Naive B cell (primary cell): ENCODE measurements around the gene AKNA. TPM values are rescaled to one million over a fixed set of nuclear protein-coding genes. Genes with fewer than 3 reads are reported as not detected.

Experiments used
- ATAC-seq, 2 donors: fragments of 150-1000 bp; cut with Tn5 transposase; 2 replicates each; pipeline ENCODE4 v1.10.0; 2021; ENCODE audit warnings: low read depth in 2 of 2, mild to moderate bottlenecking in 2 of 2, moderate library complexity in 2 of 2
- DNase-seq: peaks from one replicate; pipeline ENCODE4 v3.0.0; 2022
- H3K27ac Mint-ChIP-seq, 6 donors: one replicate each; pipeline ENCODE4 v1.8.0; 2020 to 2022; ENCODE audit warnings: mild to moderate bottlenecking in 6 of 6, mixed read lengths in 6 of 6, moderate library complexity in 5 of 6, inconsistent platforms in 2 of 6
- H3K27me3 Mint-ChIP-seq, 3 donors: one replicate each; pipeline ENCODE4 v1.8.0; 2021 to 2022; ENCODE audit warnings: mixed read lengths in 3 of 3, mild to moderate bottlenecking in 1 of 3
- H3K36me3 Mint-ChIP-seq, 2 donors: one replicate each; pipeline ENCODE4 v1.8.0; 2020 to 2022; ENCODE audit warnings: mixed read lengths in 2 of 2, inconsistent platforms in 1 of 2, mild to moderate bottlenecking in 1 of 2
- H3K4me1 Mint-ChIP-seq, 3 donors: one replicate each; pipeline ENCODE4 v1.8.0; 2020 to 2022; ENCODE audit warnings: mixed read lengths in 3 of 3, inconsistent platforms in 1 of 3, mild to moderate bottlenecking in 1 of 3, moderate library complexity in 1 of 3
- H3K4me3 Mint-ChIP-seq, 8 donors: one replicate each; pipeline ENCODE4 v1.8.0; 2020 to 2022; ENCODE audit warnings: mild to moderate bottlenecking in 8 of 8, mixed read lengths in 8 of 8, moderate library complexity in 8 of 8, inconsistent platforms in 2 of 8
- H3K9me3 Mint-ChIP-seq, 7 donors: one replicate each; pipeline ENCODE4 v1.8.0; 2020 to 2022; ENCODE audit warnings: mixed read lengths in 7 of 7, mild to moderate bottlenecking in 5 of 7, inconsistent platforms in 2 of 7, moderate library complexity in 1 of 7
- polyA plus RNA-seq, 6 donors: library from polyadenylated mRNA; unstranded; fragments of 300-500 nt; fragmentation: Illumina TruSeq; gene quantifications; one replicate each; pipeline ENCODE4 v1.2.3, GENCODE V29; 2021; ENCODE audit warnings: low read depth in 6 of 6

The AKNA gene, protein sequence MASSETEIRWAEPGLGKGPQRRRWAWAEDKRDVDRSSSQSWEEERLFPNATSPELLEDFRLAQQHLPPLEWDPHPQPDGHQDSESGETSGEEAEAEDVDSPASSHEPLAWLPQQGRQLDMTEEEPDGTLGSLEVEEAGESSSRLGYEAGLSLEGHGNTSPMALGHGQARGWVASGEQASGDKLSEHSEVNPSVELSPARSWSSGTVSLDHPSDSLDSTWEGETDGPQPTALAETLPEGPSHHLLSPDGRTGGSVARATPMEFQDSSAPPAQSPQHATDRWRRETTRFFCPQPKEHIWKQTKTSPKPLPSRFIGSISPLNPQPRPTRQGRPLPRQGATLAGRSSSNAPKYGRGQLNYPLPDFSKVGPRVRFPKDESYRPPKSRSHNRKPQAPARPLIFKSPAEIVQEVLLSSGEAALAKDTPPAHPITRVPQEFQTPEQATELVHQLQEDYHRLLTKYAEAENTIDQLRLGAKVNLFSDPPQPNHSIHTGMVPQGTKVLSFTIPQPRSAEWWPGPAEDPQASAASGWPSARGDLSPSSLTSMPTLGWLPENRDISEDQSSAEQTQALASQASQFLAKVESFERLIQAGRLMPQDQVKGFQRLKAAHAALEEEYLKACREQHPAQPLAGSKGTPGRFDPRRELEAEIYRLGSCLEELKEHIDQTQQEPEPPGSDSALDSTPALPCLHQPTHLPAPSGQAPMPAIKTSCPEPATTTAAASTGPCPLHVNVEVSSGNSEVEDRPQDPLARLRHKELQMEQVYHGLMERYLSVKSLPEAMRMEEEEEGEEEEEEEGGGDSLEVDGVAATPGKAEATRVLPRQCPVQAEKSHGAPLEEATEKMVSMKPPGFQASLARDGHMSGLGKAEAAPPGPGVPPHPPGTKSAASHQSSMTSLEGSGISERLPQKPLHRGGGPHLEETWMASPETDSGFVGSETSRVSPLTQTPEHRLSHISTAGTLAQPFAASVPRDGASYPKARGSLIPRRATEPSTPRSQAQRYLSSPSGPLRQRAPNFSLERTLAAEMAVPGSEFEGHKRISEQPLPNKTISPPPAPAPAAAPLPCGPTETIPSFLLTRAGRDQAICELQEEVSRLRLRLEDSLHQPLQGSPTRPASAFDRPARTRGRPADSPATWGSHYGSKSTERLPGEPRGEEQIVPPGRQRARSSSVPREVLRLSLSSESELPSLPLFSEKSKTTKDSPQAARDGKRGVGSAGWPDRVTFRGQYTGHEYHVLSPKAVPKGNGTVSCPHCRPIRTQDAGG (N-terminal part only)
- 10 to 100 TPM in 5 of 6 donors, under 1 TPM in 1; 0.78 to 34.1 (median 13.7) TPM for polyA plus RNA-seq

GRCh38 chr9:114387680-114388356 lies at the start of gene AKNA:
Gene AKNA, minus strand, starts transcription at chr9:114387982. Its CDS starts 6,649 bp downstream, at chr9:114381333.
- Mint-ChIP-seq H3K27ac (peak within 1 kb of the TSS; percentile 79 to 99 (median 98)), H3K4me1 (peaks cover 81 to 86% (median 86%) of the 10 kb centered on the region in 3 donors), H3K36me3 (peaks cover 8 to 13% of the 10 kb centered on the region in 2 donors), H3K4me3 (peak within 1 kb of the TSS; percentile 95 to 99 (median 97)), H3K9me3 (no peaks in the 10 kb centered on the region), H3K27me3 (no peaks in the 10 kb centered on the region)
- DNase-seq (peak; percentile 75), ATAC-seq (peak; percentile 32 to 37)

- Mint-ChIP-seq H3K36me3 (no peaks in the 10 kb centered on the region), H3K4me1 (peaks cover 0 to 2% (median 0%) of the 10 kb centered on the region in 3 donors), H3K27ac (peak overlapping the region in 1 of 6 donors; percentile 53), H3K9me3 (no peaks in the 10 kb centered on the region), H3K27me3 (no peaks in the 10 kb centered on the region), H3K4me3 (no peak overlapping the region)
- no peak for DNase-seq
- ATAC-seq: no peak
These were observed 49.7 kb upstream of the AKNA start for GRCh38 chr9:114437401-114437893.

DNA sequence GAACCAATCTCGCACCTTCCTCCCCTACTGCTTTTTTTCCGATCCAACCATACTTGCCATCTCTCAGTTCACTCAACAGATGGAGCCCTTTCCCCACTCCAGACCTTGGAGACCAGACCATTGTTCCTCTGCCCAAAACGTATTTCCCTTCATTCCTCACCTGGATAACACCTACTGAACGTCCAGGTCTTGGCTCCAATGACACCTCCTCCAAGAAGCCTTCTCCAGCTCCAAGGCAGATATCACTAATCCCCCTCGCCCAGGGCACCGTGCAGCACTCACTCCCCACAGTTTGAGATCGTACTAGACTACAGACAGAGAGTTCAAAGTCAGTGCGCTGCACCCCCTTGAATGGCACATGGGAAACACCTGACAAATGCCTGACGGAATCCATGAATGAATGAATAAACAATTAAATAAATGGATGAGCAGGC lies 47.1 kb upstream of the AKNA start:
- no peak overlapping the region for H3K4me3 Mint-ChIP-seq
- DNase-seq: peak; percentile 42
- H3K4me1 Mint-ChIP-seq: peaks cover 0 to 2% (median 0%) of the 10 kb centered on the region in 3 donors

DNA sequence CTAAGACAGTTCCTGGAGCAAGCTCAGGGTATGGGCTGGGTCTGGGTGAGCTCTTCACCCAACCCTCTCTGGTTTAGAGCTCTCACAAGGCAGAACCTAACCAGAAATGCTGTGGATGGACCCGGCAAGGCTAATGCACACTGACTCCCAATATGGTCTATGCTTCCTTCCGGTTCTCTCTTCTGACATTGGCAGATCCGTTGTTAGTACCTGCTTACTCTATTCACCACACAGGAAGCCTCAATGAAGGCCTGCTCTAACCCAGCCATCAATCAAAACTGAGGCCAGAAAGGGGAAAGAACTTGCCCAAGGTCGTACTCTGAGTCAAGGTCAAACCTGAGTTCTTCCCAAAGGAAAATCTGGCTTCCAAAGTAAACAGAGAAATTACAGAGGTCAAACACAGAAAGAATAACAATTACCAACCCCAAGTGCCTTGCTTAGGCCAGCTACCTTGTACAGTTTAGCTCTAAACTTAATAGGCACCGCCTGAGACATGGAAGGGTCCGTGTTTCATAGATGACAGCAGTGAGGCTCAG lies 46.0 kb upstream of the AKNA start:
- H3K36me3 Mint-ChIP-seq: no peaks in the 10 kb centered on the region
- ATAC-seq (no peak), DNase-seq (no peak)
- no peak overlapping the region for H3K4me3 Mint-ChIP-seq
- H3K9me3 Mint-ChIP-seq: no peaks in the 10 kb centered on the region
- H3K27me3 Mint-ChIP-seq: no peaks in the 10 kb centered on the region
- H3K4me1 Mint-ChIP-seq: peaks cover 0 to 2% (median 0%) of the 10 kb centered on the region in 3 donors
- peak overlapping the region in 1 of 6 donors; percentile 43 for H3K27ac Mint-ChIP-seq

More for the DNA sequence above, 47.1 kb upstream of the AKNA start:
- no peaks in the 10 kb centered on the region for H3K27me3 Mint-ChIP-seq
- no peaks in the 10 kb centered on the region for H3K9me3 Mint-ChIP-seq
- H3K27ac Mint-ChIP-seq: no peak overlapping the region
- peak in 1 of 2 donors; percentile 62 for ATAC-seq
- H3K36me3 Mint-ChIP-seq: no peaks in the 10 kb centered on the region

GRCh38 chr9:114433086-114433485 lies 45.3 kb upstream of the AKNA start:
- Mint-ChIP-seq H3K27ac (peak overlapping the region in 1 of 6 donors; percentile 48), H3K36me3 (no peaks in the 10 kb centered on the region), H3K9me3 (no peaks in the 10 kb centered on the region), H3K4me3 (no peak overlapping the region), H3K4me1 (peaks cover 0 to 2% (median 0%) of the 10 kb centered on the region in 3 donors), H3K27me3 (no peaks in the 10 kb centered on the region)
- DNase-seq: no peak
- no peak for ATAC-seq

GRCh38 chr9:114432323-114433067 lies 44.7 kb upstream of the AKNA start:
- ATAC-seq: no peak
- H3K4me1 Mint-ChIP-seq: peaks cover 0 to 2% (median 0%) of the 10 kb centered on the region in 3 donors
- H3K27ac Mint-ChIP-seq: peak overlapping the region in 2 of 6 donors; percentile 2 to 33
- H3K9me3 Mint-ChIP-seq: no peaks in the 10 kb centered on the region
- peak overlapping the region in 1 of 8 donors; percentile 31 for H3K4me3 Mint-ChIP-seq
- no peaks in the 10 kb centered on the region for H3K27me3 Mint-ChIP-seq
- DNase-seq: no peak
- no peaks in the 10 kb centered on the region for H3K36me3 Mint-ChIP-seq

DNA sequence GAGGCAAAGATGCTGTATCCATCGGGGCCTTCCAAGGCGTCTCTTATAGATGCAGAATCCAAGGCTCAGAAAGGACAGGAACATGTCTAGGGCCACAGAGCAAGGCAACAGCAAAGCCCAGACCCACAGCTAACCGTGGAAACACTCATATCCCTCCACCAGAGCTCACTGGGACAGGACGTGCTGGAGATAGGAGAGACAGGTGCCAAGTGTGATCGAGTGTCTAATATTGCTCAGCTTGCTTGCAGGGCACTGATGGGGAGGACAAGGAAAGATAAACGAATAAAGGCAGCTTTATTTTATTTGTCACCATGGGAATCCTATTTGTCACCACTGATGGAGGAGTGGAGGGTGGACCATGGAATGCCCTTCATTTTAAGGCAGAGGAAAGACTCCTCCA lies 44.0 kb upstream of the AKNA start:
- H3K9me3 Mint-ChIP-seq: no peaks in the 10 kb centered on the region
- no peaks in the 10 kb centered on the region for H3K27me3 Mint-ChIP-seq
- no peak for DNase-seq
- H3K36me3 Mint-ChIP-seq: no peaks in the 10 kb centered on the region
- H3K4me1 Mint-ChIP-seq: peaks cover 0 to 2% (median 0%) of the 10 kb centered on the region in 3 donors
- no peak overlapping the region for H3K4me3 Mint-ChIP-seq
- peak overlapping the region in 4 of 6 donors; percentile 24 to 75 (median 40) for H3K27ac Mint-ChIP-seq
- ATAC-seq: no peak

DNA sequence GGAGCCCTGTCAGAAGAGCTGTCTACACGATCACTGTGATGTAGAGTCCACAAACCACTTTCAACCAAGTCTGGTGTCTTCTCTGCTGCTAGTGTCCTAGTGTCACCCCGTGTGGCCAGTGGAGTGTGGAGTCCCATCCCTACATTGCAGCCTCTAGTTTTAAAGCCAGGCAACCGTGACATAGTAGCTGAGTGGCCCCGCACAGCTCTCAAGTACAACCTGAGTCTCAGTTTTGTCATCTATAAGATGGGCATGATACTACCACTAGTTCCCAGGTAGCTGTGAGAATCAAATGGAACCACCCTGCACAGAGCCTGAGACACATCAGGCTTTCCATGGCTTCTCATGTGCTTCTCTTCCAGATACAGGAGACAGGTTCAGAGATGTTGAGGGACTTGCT lies 43.2 kb upstream of the AKNA start:
- DNase-seq (no peak), ATAC-seq (no peak)
- Mint-ChIP-seq H3K36me3 (no peaks in the 10 kb centered on the region), H3K27ac (peak overlapping the region in 1 of 6 donors; percentile 72), H3K27me3 (peaks cover 0 to 1% (median 0%) of the 10 kb centered on the region in 3 donors), H3K9me3 (no peaks in the 10 kb centered on the region), H3K4me1 (peaks cover 0 to 2% (median 0%) of the 10 kb centered on the region in 3 donors), H3K4me3 (no peak overlapping the region)

DNA sequence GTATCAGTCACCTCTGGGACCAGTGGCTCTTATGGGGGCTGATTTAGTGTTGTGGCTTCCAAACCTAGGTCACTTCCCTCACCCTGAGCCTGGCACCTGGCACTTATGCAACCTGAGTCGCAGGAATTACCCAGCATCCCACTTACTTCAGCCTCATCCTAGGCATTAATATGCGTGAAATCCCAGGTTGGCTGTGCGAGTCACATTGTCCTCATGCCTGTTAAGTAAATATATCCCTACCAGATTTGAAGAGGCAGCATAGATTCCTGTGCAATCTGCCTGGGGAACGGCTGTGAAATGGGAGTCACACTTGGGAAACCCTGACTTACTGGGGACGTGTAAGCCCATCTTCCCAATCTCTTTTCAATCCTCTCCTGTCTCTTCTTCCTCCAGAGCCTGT lies 42.7 kb upstream of the AKNA start:
- H3K4me3 Mint-ChIP-seq: no peak overlapping the region

GRCh38 chr9:114429488-114429887 lies 41.7 kb upstream of the AKNA start:
- H3K36me3 Mint-ChIP-seq: no peaks in the 10 kb centered on the region
- no peak overlapping the region for H3K27ac Mint-ChIP-seq
- H3K4me3 Mint-ChIP-seq: no peak overlapping the region
- peaks cover 0 to 11% (median 0%) of the 10 kb centered on the region in 3 donors for H3K27me3 Mint-ChIP-seq
- no peaks in the 10 kb centered on the region for H3K9me3 Mint-ChIP-seq
- no peak for ATAC-seq
- peaks cover 0 to 2% (median 0%) of the 10 kb centered on the region in 3 donors for H3K4me1 Mint-ChIP-seq
- DNase-seq: no peak

More for the DNA sequence above, 42.7 kb upstream of the AKNA start:
- Mint-ChIP-seq H3K27me3 (peaks cover 0 to 7% (median 0%) of the 10 kb centered on the region in 3 donors), H3K27ac (no peak overlapping the region), H3K36me3 (no peaks in the 10 kb centered on the region), H3K4me1 (peaks cover 0 to 2% (median 0%) of the 10 kb centered on the region in 3 donors), H3K9me3 (no peaks in the 10 kb centered on the region)
- DNase-seq (no peak), ATAC-seq (no peak)

GRCh38 chr9:114428466-114428865 lies 40.7 kb upstream of the AKNA start:
- Mint-ChIP-seq H3K27me3 (peaks cover 0 to 11% (median 0%) of the 10 kb centered on the region in 3 donors), H3K27ac (peak overlapping the region in 2 of 6 donors; percentile 29 to 58), H3K4me1 (no peaks in the 10 kb centered on the region), H3K36me3 (no peaks in the 10 kb centered on the region), H3K4me3 (no peak overlapping the region), H3K9me3 (no peaks in the 10 kb centered on the region)
- DNase-seq: no peak
- no peak for ATAC-seq
